Measurements from ENCODE around the gene NINJ2.
"Not testable (repeated sequence)": the region's sequence is repeated elsewhere in the genome, so short reads cannot be mapped to it uniquely, and the experiment has no call there.

Gene NINJ2

DNA sequence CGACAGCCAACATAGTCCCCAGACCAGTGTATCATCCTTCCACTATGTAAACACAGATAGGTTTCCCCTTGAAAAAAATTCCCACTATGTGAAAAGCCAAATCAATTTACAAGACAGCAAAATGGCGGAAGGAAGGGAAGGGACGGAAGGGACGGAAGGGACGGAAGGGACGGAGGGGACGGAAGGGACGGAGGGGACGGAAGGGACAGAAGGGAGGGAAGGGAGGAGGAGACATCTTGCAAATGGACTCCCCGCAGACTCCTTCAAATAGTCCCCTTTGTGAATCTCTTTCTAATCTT lies 75.3 kb downstream of the NINJ2 start:
- DNase-seq (ENCODE audit: extremely low read depth in 1 of 2, low read depth in 1 of 2): no peak

DNA sequence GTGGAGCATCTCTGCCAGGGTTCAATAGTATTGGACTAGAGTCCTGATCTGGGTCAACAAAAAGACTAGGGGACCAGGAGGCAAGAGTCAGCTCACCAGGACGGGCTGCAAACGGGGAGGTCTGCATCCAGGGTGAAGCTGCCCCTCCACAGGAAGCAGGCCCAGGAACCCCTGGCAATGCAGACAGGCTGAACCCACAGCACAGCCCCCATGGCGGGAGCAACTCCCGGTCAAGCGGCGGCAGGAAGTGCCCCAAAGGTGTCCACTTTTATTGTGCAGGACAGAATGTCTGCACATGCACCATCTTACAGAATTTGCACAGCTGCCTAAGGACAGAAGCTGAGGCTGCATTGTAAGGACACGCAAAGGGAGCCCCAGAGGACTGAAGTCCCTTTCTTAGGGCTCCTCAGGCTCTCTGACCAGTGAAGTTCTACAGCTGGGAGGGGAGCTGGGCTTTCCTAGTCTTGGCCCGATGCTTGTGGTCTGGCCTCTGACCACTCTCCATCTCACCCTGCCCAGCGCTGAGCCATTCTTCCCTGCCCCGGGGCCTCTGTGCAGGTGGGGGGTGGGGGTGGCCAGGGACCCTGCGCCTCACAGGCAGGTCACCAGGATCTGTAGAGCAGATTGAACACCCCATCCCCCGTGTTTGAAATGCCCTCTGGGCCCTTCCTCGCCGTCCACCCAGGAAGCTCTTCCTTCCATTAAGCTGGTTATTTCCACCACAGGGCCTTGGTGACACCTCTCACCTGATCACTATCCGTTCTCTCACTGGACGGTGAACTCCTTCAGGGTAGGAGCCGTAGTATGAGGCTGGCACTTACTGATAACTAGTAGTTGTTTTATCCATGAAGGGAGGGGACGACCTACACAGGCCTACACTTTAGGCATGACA lies 75.9 kb downstream of the NINJ2 start:
- no peak for DNase-seq (ENCODE audit: extremely low read depth in 1 of 2, low read depth in 1 of 2)

DNA sequence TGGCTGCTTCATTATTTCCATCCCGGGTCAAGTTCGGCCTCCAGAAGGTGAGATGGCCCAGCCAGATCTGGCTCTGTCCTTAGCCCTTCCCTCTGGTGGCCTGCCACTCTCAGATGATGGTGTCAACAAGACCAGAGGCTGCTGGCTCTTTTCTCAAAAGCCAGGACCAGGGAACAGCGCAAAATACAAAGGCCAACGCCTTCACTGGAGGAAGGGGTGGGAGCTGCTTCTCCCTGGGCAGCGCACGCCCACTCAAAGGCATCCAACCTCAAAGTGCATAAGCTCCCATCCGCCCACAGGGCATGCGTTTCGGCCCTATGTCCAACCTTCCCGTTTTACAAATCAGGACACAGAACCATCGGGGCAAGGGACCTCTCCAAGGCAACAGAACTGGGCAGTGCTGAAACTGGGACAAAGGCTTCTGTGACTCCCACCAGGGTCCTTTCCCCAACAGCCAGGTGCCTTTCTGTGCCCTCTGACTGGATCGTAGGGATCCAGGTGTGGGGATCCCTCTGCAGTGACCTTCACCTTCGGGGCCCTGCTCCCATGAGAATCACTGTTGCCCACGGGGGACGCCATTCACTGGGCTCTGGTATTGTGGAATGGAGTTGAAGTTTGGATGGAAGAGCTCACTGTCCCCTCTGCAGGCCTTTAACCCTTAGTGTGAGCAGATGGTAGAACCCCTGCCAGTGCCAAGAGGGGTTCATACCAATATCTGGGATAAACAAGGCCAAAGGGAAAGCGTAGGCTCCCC lies 76.8 kb downstream of the NINJ2 start:
- no peak for DNase-seq (ENCODE audit: extremely low read depth in 1 of 2, low read depth in 1 of 2)

DNA sequence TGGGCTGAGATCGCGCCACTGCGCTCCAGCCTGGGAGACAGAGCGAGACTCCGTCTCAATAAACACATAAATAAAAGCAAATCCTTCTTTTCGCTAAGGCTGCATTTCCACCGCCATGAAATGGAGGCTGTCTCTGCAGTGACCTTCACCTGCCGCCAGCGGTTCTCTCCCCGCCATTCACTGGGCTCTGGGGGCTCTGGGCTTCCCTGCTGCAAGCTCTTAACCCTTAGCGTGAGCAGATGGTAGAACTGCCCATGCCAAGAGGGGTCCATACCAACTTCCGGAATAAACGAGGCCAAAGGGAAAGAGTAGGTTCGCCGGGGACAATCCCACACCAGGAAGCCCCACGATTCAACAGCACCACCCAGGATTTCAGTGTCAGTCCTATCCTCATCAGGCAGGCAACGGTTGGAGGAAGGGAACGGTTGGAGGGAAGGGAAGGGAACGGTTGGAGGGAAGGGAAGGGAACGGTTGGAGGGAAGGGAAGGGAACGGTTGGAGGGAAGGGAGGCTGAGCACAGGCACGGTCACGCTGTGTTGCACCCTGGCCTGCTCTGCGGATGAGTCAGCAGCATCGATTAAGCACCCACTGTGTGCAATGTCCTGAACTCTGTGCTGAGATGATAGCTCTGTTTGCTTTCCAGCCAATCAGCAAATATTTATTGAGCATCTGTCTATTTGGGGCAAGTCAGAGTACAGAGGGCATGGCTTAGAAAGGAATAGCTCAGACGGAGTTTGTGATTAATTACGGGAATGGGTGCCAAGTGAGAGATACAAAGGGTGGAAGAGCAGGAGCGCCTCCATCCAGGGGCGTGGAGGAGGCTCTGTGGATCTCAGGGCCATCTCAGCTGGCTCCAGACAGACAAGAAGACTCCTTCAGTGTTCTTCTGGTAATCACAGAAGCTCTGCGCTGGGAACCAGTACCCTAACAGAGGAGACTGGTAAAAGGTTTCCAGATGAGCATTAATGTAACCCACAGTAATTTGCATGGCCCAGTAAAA lies 77.9 kb downstream of the NINJ2 start:
- DNase-seq (ENCODE audit: extremely low read depth in 1 of 2, low read depth in 1 of 2): no peak

DNA sequence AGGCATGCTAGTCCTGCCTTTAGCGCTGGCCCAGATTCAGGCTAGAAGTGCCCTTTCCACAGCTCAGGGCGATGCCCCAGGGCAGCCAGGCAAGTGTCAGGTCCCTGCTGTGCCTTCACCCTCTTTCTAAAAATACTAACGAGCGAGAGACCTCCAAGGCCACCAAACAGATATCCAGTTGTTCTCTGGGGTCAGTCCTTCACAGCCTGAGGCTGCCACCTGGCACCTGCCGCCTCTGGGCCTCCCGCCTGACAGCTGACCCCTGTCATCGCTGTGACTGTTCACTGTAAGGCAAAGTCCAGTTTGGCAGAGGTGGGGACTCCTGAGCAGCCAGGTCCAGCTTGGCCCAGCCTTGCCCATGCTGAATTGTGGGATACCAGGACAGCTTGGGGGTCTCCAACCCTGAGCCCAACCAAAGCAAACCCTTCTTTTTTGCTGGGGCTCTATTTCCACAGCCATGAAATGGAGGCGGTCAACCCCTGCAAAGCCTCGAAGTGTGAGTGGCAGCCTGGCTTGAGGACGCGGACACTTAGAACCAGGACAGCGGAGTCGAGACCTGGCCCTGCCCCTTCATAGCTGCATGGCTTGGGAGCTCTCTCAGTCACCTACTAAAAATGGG lies 79.9 kb downstream of the NINJ2 start:
- no peak for DNase-seq (ENCODE audit: extremely low read depth in 1 of 2, low read depth in 1 of 2)

DNA sequence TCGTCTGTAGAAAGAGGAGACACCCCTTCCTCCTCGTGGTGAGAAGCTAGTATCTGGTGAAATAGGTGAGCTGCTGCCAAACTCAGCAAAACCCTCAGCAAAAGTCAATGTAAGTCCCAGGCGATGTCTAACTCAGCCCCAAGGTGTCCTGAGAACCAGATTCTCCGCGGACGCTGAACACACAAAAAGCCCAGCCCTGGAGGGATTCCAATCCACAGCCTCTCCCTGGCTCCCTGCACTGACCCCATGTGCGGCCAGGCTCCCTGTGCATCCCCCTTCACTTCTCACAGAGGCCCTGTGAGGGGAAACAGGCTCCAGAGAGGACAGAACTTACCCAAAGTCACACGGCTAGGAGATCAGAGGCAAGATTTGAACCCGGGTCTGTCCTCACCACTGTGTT lies 81.5 kb downstream of the NINJ2 start:
- DNase-seq (ENCODE audit: extremely low read depth in 1 of 2, low read depth in 1 of 2): no peak

DNA sequence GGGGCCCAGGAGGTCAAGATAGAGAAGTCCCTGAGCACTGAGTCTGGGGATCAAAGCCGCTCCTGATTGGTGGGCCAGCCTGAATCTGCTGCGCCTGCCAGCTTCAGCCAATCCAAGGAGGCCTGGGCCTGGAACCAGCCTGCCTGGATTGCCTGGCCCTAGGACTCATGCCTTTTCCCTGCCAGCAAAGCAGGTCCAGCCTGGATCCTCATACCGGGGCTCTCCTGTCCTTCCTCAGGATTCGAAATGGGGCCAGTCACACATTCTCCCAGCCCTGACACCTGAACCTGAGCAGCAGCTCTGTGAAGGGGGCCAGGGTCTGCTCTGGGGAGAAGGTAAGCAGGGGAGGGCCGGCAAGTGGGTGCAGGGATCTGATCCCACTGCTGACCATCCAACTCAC lies 81.9 kb downstream of the NINJ2 start:
- DNase-seq (ENCODE audit: extremely low read depth in 1 of 2, low read depth in 1 of 2): no peak

DNA sequence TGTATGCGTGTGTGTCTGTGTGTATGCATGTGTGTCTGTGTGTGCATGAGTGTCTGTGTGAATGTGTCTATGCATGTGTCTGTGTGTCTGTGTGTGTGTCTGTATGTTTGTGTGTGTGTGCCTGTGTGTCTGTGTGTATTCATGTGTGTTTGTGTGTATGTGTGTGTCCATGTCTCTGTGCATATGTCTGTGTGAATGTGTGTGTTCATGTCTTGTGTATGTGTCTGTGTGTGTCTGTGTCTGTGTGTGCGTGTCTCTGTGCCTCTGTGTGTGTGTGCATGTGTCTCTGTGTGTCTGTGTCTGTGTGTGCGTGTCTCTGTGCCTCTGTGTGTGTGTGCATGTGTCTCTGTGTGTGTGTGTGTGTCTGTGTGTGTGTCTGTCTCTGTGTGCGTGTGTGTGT lies 82.4 kb downstream of the NINJ2 start:
- DNase-seq (ENCODE audit: extremely low read depth in 1 of 2, low read depth in 1 of 2): no peak

DNA sequence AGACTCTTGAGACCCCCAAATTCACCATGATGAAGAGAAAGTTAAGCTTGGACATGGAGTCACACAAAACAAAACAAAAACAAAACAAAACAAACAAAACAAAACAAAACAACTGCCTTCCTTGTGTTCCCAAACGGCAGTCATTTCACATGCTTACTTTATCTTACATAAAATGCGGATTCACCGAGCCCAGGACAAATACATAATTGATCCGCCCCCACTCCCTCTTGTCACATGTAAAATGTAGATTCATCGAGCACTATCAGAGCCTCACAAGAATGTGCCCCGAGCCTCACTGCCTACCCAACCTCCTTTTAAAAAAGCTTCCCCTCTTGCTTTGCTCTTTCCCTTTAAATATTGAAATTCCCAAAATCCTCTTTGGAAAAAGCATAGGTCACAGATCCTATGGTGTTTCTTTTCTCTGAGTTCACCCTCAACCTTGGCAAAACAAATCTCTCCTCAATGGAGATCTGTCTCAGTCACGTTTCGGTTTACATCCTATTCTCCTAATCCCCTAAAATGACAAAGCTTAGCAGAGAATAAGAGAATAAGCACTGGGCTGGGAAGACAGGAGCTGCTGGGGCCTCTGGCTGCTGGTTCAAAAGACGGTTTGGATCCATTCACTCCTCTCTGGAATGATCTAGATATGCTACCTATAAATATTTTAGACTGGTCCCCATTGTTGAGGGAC lies 83.7 kb downstream of the NINJ2 start:
- no peak for DNase-seq (ENCODE audit: extremely low read depth in 1 of 2, low read depth in 1 of 2)

DNA sequence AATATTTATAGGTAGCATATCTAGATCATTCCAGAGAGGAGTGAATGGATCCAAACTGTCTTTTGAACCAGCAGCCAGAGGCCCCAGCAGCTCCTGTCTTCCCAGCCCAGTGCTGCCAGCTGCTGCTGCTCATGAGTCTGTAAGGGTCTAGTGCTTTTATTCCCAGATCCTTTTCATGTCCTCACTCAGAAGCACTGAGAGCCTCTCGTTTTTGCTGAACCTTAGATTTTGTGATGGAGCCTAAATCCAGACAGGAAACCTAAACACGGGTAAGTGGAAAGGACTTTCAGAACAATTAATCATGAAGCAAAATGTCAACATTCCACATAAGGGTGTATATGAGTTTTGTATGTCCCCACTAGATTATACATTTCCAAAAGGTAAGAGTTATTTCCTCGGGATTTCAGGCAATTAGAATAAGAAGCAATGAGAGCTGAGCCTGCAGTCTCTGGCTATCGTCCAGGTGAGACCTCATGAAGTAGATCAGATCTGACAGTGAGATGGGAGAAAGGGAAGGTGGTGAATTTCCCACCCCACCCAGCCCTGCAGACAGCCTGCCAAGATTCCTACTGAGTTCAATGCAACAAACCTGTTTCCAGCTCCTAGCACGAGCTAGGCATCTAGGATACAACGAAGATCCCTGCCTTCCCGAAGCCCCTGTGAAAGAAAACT lies 84.4 kb downstream of the NINJ2 start:
- no peak for DNase-seq (ENCODE audit: extremely low read depth in 1 of 2, low read depth in 1 of 2)

DNA sequence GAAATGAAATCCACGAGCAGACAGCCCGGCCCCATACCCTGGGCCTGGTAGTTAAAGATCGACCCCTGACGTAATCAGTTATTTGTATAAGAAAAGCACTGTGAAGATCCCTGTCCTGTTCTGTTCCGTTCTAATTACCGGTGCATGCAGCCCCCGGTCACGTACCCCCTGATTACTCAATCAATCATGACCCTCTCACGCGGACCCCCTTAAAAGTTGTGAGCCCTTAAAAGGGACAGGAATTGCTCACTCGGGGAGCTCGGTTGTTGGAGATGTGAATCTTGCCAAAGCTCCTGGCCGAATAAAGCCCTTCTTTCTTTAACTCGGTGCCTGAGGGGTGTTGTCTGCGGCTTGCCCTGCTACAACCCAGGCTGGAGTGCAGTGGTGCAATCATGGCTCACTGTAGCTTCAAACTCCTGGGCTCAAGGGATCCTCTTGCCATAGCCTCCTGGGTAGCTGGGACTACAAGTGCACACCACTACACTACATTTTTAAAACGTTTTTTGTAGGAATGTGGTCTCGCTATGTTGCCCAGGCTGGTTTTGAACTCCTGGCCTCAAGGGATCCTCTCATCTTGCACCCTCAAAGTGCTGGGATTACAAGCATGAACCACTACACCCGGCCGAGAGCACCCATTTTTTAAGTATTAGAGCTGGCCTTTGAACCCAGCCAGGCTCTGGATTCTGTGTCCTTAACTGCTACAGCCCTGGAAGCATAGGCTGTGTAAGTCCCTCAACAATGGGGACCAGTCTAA lies 85.1 kb downstream of the NINJ2 start:
- not testable (repeated sequence) for DNase-seq (ENCODE audit: extremely low read depth in 1 of 2, low read depth in 1 of 2)

DNA sequence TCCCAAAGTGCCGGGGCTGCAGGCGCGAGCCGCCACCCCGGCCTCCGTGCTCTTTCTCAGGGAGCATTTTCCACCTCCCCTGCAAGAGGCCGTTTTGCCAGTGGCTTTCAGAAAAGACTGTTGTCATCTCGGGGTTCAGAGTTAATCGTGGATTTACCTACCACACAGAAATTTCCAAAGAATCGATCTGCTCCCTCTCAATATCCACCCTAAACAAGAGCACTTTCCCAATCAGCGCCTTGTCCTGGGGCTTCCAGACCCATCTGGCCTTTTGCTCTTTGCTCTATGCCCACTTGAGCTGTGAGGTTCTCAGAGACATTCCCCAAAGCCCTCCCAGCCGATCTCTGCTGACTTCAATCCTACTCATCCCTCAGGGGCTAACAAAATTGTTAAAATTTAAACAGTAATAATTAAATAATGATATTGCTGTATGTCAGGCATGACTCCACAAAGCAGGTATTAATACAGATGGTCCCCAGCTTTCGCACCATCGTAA lies 86.6 kb downstream of the NINJ2 start:
- DNase-seq (ENCODE audit: extremely low read depth in 1 of 2, low read depth in 1 of 2): no peak

DNA sequence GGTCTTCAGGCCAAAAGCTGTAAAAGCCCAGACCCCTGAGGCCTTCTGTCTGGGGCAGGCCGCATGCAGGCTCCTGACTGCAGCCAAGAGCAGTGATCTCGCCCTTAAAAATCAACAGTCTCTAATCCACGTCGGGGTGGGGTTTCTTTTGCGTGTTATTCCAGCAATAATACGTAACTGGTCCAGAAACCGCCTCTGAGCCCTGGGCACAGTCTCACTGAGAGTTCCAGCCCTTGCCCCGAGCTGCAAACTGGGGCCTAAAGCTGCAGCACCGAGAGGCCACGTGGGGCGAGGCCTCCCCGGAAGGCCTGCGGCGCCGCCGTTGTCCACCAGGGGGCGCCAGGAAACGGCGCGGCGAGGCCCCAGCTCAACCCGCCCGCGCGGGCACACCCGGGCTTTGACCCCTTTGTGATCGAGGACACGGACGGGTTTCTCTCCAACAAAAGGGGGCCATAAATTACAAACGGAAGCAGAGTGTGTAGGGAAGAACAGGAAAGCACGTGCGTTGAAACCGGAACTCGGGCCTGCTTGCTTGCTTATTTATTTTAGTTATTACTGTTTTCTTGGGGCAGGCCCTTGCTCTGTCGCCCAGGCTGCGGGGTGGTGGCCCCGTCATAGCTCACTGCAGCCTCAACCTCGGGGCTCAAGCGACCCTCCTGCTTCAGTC lies 87.2 kb downstream of the NINJ2 start:
- peak; percentile 33 to 75 for DNase-seq (ENCODE audit: extremely low read depth in 1 of 2, low read depth in 1 of 2)

DNA sequence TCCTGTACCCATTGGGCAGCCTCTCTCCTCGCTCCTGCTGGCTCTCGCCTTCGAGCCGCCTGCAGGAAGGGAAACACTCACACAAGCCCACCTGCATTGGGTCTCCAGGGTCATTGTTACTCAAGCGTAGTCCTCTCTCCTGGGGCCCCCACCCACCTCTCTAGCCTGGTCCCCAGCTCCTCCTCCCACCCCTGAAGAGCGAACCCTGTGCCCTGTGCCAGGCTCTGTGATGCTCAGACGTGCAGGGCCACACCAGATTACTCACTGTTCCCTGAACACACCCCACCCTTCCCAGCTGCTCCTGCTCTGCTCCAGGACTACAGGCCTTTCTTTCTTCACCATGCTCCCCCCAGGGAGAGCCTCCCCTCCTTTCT lies 88.1 kb downstream of the NINJ2 start:
- DNase-seq (ENCODE audit: extremely low read depth in 1 of 2, low read depth in 1 of 2): no peak

DNA sequence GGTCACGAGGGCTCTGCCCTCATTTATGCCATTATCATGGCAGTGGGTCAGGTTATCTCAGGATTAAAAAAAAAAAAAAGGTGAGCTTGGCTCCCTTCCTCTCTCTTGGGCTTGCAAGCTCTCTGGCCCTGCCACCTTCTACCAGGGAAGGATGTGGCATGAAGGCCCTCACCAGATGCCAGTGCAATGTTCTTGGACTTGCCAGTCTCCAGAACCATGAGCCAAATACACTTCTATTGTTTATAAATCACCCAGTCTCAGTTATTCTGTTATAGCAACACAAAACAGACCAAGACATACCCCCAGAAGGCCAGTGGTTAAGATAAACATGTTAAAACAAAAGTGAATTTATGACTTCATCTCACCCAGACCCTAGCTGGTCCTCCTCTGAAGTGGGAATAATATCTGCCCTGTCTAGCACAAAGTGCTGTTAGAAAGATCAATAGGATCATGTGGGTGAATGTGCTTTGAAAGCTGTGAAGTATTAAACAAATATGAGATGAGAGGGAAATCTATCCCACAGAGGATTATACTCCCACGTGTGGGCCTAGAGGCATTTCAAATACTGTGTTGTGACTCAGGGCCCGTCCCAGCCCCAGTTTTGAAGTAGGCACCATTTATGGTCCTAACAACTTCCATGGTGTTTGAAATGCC lies 88.6 kb downstream of the NINJ2 start:
- DNase-seq (ENCODE audit: extremely low read depth in 1 of 2, low read depth in 1 of 2): no peak

DNA sequence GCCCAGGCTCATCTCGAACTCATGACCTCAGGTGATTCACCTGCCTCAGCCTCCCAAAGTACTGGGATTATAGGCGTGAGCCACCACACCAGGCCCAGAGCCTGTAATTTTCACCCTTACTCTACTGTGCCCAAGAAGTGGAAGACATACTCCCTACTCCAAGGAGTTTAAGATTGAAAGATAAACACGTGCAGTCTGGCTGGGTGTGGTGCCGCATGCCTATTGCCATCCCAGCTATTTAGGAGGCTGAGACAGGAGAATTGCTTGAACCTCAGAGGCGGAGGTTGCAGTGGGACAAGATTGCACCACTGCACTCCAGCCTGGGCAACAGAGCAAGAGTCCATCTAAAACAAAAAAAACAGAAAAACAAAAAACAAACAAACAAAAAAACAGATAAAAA lies 90.0 kb downstream of the NINJ2 start:
- DNase-seq (ENCODE audit: extremely low read depth in 1 of 2, low read depth in 1 of 2): no peak

DNA sequence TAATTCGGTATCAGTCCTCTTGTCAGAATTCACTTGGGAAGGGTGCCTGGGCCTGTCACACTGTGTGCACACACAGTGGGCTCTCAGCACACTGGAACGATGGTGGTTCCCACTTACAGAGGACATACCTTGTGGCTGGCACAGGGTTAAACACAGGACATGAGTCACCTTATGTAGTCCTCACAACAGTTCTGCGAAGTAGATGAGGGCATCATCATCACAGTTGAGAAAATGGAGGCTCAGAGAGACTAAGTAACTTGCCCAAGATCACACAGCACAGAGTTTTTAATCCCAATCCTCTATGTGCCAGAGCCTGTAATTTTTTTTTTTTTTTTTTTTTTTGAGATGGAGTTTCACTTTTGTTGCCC lies 90.7 kb downstream of the NINJ2 start:
- no peak for DNase-seq (ENCODE audit: extremely low read depth in 1 of 2, low read depth in 1 of 2)

Measured in activated CD8-positive, alpha-beta memory T cell treated with anti-CD3 and anti-CD28 coated beads for 1 hour (primary cell).